D721Med (cell line): ENCODE data around the gene ZNF83.
"Not testable (repeated sequence)": the region's sequence is repeated elsewhere in the genome, so short reads cannot be mapped to it uniquely, and the experiment has no call there.

Source experiments
- DNase-seq: peaks from one replicate; pipeline ENCODE4 v3.0.0; 2011; ENCODE audit warnings: low spot score; ENCODE audit not compliant: insufficient read length
- FAIRE-seq: peaks from 2 replicates; lab custom pipeline; 2011; peaks lifted over from hg19 to GRCh38; lab: Jason Lieb, UNC
- CTCF ChIP-seq: IDR thresholded peaks from 2 replicates; pipeline ENCODE4 v1.5.1; 2012; ENCODE audit warnings: mild to moderate bottlenecking, control low read depth; ENCODE audit not compliant: insufficient read depth; ENCODE audit errors: missing control alignments

ZNF83 gene

GRCh38 chr19:52621376-52621775 is 16.8 kb downstream of the ZNF83 start:
- FAIRE-seq, result no peak
- no peak for DNase-seq
- TF ChIP-seq CTCF, result no peak

- FAIRE-seq (no peak), DNase-seq (no peak)
- TF ChIP-seq CTCF, result no peak
These were observed 24.8 kb downstream of the ZNF83 start for GRCh38 chr19:52613299-52613906.

- FAIRE-seq, result no peak
- no peak for TF ChIP-seq CTCF
- DNase-seq, result no peak
These were observed 34.5 kb downstream of the ZNF83 start for GRCh38 chr19:52603558-52604207.

- no peak for TF ChIP-seq CTCF
- DNase-seq (no peak), FAIRE-seq (no peak)
These were observed 35.2 kb downstream of the ZNF83 start for GRCh38 chr19:52602941-52603340.

GRCh38 chr19:52601974-52602366 is 36.2 kb downstream of the ZNF83 start:
- FAIRE-seq, DNase-seq: not testable (repeated sequence)
- peak; percentile 13 for TF ChIP-seq CTCF

GRCh38 chr19:52601025-52601973 is 36.9 kb downstream of the ZNF83 start:
- FAIRE-seq, result no peak
- DNase-seq, result peak; percentile 81
- TF ChIP-seq CTCF, result peak; percentile 3
